Activated B cell treated with CpG ODN at 0.5 μM for 24 hours (primary cell): ENCODE measurements around the gene NPR3. TPM values are rescaled to one million over a fixed set of nuclear protein-coding genes. Genes with fewer than 3 reads are reported as not detected.

ENCODE experiments used
- ATAC-seq: fragments of 200-7000 bp; cut with Tn5 transposase; one replicate; pipeline ENCODE4 v1.10.0; 2021; ENCODE audit warnings: low read depth, mild to moderate bottlenecking, moderate library complexity
- CTCF ChIA-PET: fragments of 350-600 bp; sonication (Branson Sonifier 250); formaldehyde crosslinking; loops from one replicate; lab custom pipeline; 2021; ENCODE audit warnings: antibody characterized with exemption; lab: Charles Lee
- POLR2A ChIA-PET: fragments of 350-600 bp; sonication (Branson Sonifier 250); formaldehyde crosslinking; loops from one replicate; lab custom pipeline; 2021; ENCODE audit warnings: antibody characterized with exemption; lab: Charles Lee
- DNase-seq: peaks from one replicate; pipeline ENCODE4 v3.0.0; 2022
- H3K27ac Mint-ChIP-seq: one replicate; pipeline ENCODE4 v1.8.0; 2020; ENCODE audit warnings: mixed read lengths
- H3K27me3 Mint-ChIP-seq: one replicate; pipeline ENCODE4 v1.8.0; 2021; ENCODE audit warnings: mixed read lengths
- H3K36me3 Mint-ChIP-seq: one replicate; pipeline ENCODE4 v1.8.0; 2021; ENCODE audit warnings: low read depth, mixed read lengths
- H3K4me1 Mint-ChIP-seq: one replicate; pipeline ENCODE4 v1.8.0; 2021; ENCODE audit warnings: mixed read lengths
- H3K4me3 Mint-ChIP-seq: one replicate; pipeline ENCODE4 v1.8.0; 2020; ENCODE audit warnings: mild to moderate bottlenecking, mixed read lengths
- H3K9me3 Mint-ChIP-seq: one replicate; pipeline ENCODE4 v1.8.0; 2020; ENCODE audit warnings: mixed read lengths
- CTCF ChIP-seq: fragments of 200-600 bp; IDR thresholded peaks from one replicate; pipeline ENCODE4 v1.8.0; 2022; ENCODE audit warnings: antibody characterized with exemption, mild to moderate bottlenecking
- intact Hi-C: fragments of 100-400 bp; cut with micrococcal nuclease; formaldehyde crosslinking; loops from one replicate; pipeline ENCODE4 v1.15.1; 2024
- total RNA-seq: library from RNA; stranded (reverse); gene quantifications from 2 replicates; pipeline ENCODE4 v1.2.3, GENCODE V29; 2022

Gene NPR3
- total RNA-seq, 1 donor from 2014 or later: not detected

DNA sequence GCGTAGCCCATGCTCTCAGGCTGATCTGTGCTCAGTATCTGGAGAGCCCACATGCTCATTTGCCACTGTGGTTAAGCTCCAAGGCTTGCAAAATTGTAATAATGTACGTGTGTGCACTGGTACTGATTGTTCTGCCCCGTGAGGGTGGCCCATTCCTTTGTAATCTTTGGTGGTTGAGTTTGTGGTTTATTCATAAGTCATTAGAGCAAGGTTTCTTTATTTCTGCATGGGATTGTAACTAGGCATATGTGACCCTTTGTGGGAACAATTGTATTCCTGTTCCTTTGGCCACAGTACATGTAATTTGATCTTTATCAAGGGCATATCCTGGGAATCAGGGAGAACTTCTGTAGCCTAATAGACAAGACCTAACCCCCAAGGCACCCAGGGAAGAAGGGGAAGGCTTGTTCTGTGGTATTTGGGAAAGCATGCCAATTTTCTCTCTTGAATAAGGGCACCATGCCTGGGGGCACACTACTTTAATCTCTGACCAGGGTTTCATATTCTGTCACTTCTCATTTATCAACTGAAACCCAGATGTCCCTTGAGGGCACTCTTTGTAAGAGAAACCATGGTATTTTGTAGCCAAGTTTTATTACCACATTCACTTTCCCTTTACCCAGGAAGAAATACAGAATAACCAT, 74.6 kb downstream of the NPR3 start:
- Mint-ChIP-seq H3K27me3 (peaks cover 3% of the 10 kb centered on the region), H3K4me1 (no peaks in the 10 kb centered on the region), H3K9me3 (no peaks in the 10 kb centered on the region), H3K4me3 (no peak overlapping the region), H3K27ac (no peak overlapping the region), H3K36me3 (no peaks in the 10 kb centered on the region)
- intact Hi-C loops: no loop called here
- TF ChIP-seq CTCF: no peak
- ATAC-seq (no peak), DNase-seq (no peak)
- ChIA-PET CTCF (no interaction called here), POLR2A (no interaction called here)

GRCh38 chr5:32786311-32786710, 75.2 kb downstream of the NPR3 start:
- intact Hi-C loops: no loop called here
- Mint-ChIP-seq H3K27ac (no peak overlapping the region), H3K27me3 (peaks cover 3% of the 10 kb centered on the region), H3K4me3 (no peak overlapping the region), H3K4me1 (no peaks in the 10 kb centered on the region), H3K36me3 (no peaks in the 10 kb centered on the region), H3K9me3 (no peaks in the 10 kb centered on the region)
- POLR2A ChIA-PET: no interaction called here
- no peak for TF ChIP-seq CTCF
- ATAC-seq: no peak
- CTCF ChIA-PET: no interaction called here
- no peak for DNase-seq

- peaks cover 2% of the 10 kb centered on the region for H3K27me3 Mint-ChIP-seq
- ChIA-PET CTCF (no interaction called here), POLR2A (no interaction called here)
- no peak for ATAC-seq
- H3K36me3 Mint-ChIP-seq: no peaks in the 10 kb centered on the region
- TF ChIP-seq CTCF: no peak
- no peak overlapping the region for H3K4me3 Mint-ChIP-seq
- H3K27ac Mint-ChIP-seq: no peak overlapping the region
- DNase-seq: no peak
- H3K4me1 Mint-ChIP-seq: no peaks in the 10 kb centered on the region
- intact Hi-C loops: no loop called here
- H3K9me3 Mint-ChIP-seq: no peaks in the 10 kb centered on the region
Measured at GRCh38 chr5:32790411-32790951, 79.4 kb downstream of the NPR3 start.

- H3K9me3 Mint-ChIP-seq: no peaks in the 10 kb centered on the region
- H3K27ac Mint-ChIP-seq: no peak overlapping the region
- peaks cover 2% of the 10 kb centered on the region for H3K27me3 Mint-ChIP-seq
- ATAC-seq (no peak), DNase-seq (no peak)
- H3K4me3 Mint-ChIP-seq: no peak overlapping the region
- ChIA-PET POLR2A (no interaction called here), CTCF (no interaction called here)
- no peak for TF ChIP-seq CTCF
- intact Hi-C loops: no loop called here
- H3K36me3 Mint-ChIP-seq: no peaks in the 10 kb centered on the region
- no peaks in the 10 kb centered on the region for H3K4me1 Mint-ChIP-seq
Measured at GRCh38 chr5:32791536-32792243, 80.6 kb downstream of the NPR3 start.

- H3K27me3 Mint-ChIP-seq: no peaks in the 10 kb centered on the region
- no peak overlapping the region for H3K4me3 Mint-ChIP-seq
- TF ChIP-seq CTCF: no peak
- intact Hi-C loops: no loop called here
- ChIA-PET POLR2A (no interaction called here), CTCF (no interaction called here)
- no peaks in the 10 kb centered on the region for H3K9me3 Mint-ChIP-seq
- no peaks in the 10 kb centered on the region for H3K36me3 Mint-ChIP-seq
- no peak for ATAC-seq
- no peak overlapping the region for H3K27ac Mint-ChIP-seq
- no peaks in the 10 kb centered on the region for H3K4me1 Mint-ChIP-seq
- DNase-seq: no peak
Measured at GRCh38 chr5:32794086-32794485, 83.0 kb downstream of the NPR3 start.
